ENCODE data around the gene TTLL5.

GRCh38 chr14:75969891-75970290 is 308.8 kb downstream of the TTLL5 start:
- TF ChIP-seq, protein P1, sequence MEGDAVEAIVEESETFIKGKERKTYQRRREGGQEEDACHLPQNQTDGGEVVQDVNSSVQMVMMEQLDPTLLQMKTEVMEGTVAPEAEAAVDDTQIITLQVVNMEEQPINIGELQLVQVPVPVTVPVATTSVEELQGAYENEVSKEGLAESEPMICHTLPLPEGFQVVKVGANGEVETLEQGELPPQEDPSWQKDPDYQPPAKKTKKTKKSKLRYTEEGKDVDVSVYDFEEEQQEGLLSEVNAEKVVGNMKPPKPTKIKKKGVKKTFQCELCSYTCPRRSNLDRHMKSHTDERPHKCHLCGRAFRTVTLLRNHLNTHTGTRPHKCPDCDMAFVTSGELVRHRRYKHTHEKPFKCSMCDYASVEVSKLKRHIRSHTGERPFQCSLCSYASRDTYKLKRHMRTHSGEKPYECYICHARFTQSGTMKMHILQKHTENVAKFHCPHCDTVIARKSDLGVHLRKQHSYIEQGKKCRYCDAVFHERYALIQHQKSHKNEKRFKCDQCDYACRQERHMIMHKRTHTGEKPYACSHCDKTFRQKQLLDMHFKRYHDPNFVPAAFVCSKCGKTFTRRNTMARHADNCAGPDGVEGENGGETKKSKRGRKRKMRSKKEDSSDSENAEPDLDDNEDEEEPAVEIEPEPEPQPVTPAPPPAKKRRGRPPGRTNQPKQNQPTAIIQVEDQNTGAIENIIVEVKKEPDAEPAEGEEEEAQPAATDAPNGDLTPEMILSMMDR (IDR thresholded peaks at IDR 0.05), result no peak
- TF ChIP-seq POLR2A (IDR thresholded peaks at IDR 0.05), result no peak
